Measurements from ENCODE around the gene TBC1D14. TPM values are rescaled to one million over a fixed set of nuclear protein-coding genes. Genes with fewer than 3 reads are reported as not detected.

Gene TBC1D14
- total and polyA plus RNA-seq, 5 donors = 20.1 to 44.8 (median 41.3) TPM

GRCh38 chr4:6929812-6930464, 20.3 kb downstream of the TBC1D14 start:
- no peaks in the 10 kb centered on the region for H3K27me3 ChIP-seq (ENCODE audit: control insufficient read depth, insufficient read depth)
- DNase-seq = peak in 1 of 3 donors; percentile 45
- H3K4me3 ChIP-seq (ENCODE audit: low read length) = no peak overlapping the region
- no peak overlapping the region for H3K27ac ChIP-seq (ENCODE audit: low read length)
- no peak for ATAC-seq
- no peaks in the 10 kb centered on the region for H3K9me3 ChIP-seq (ENCODE audit: control insufficient read depth, low read length)
- intact Hi-C loops (cut with DNase I) = no loop called here
- WGBS = 49% methylated on average over 15 of the region's 15 CpGs
- H3K4me1 ChIP-seq (ENCODE audit: control insufficient read depth, insufficient read depth, low read length) = peaks cover 12% of the 10 kb centered on the region

GRCh38 chr4:6932475-6932874, 22.8 kb downstream of the TBC1D14 start:
- WGBS = 96% methylated on average over 3 of the region's 3 CpGs
- no peaks in the 10 kb centered on the region for H3K27me3 ChIP-seq (ENCODE audit: control insufficient read depth, insufficient read depth)
- H3K9me3 ChIP-seq (ENCODE audit: control insufficient read depth, low read length) = no peaks in the 10 kb centered on the region
- H3K4me1 ChIP-seq (ENCODE audit: control insufficient read depth, insufficient read depth, low read length) = peaks cover 9% of the 10 kb centered on the region
- DNase-seq (peak in 1 of 3 donors; percentile 22), ATAC-seq (no peak)
- H3K27ac ChIP-seq (ENCODE audit: low read length) = no peak overlapping the region
- H3K4me3 ChIP-seq (ENCODE audit: low read length) = no peak overlapping the region
- intact Hi-C loops (cut with DNase I) = no loop called here

GRCh38 chr4:6932918-6933317, 23.3 kb downstream of the TBC1D14 start:
- Histone ChIP-seq H3K27me3 (ENCODE audit: control insufficient read depth, insufficient read depth) (no peaks in the 10 kb centered on the region), H3K27ac (ENCODE audit: low read length) (no peak overlapping the region), H3K9me3 (ENCODE audit: control insufficient read depth, low read length) (no peaks in the 10 kb centered on the region), H3K4me1 (ENCODE audit: control insufficient read depth, insufficient read depth, low read length) (peaks cover 9% of the 10 kb centered on the region), H3K4me3 (ENCODE audit: low read length) (no peak overlapping the region)
- intact Hi-C loops (cut with DNase I) = no loop called here
- 78% methylated on average over 3 of the region's 3 CpGs for WGBS
- peak in 1 of 3 donors; percentile 37 for DNase-seq
- no peak for ATAC-seq

GRCh38 chr4:6933691-6934430, 24.2 kb downstream of the TBC1D14 start:
- intact Hi-C loops (cut with DNase I) = no loop called here
- peak in 1 of 3 donors; percentile 28 for DNase-seq
- no peak for ATAC-seq
- no peaks in the 10 kb centered on the region for H3K9me3 ChIP-seq (ENCODE audit: control insufficient read depth, low read length)
- H3K4me3 ChIP-seq (ENCODE audit: low read length) = no peak overlapping the region
- H3K27me3 ChIP-seq (ENCODE audit: control insufficient read depth, insufficient read depth) = no peaks in the 10 kb centered on the region
- no peak overlapping the region for H3K27ac ChIP-seq (ENCODE audit: low read length)
- H3K4me1 ChIP-seq (ENCODE audit: control insufficient read depth, insufficient read depth, low read length) = peaks cover 5% of the 10 kb centered on the region
- WGBS = 92% methylated on average over 9 of the region's 9 CpGs

GRCh38 chr4:6935965-6936364, 26.3 kb downstream of the TBC1D14 start:
- Histone ChIP-seq H3K4me1 (ENCODE audit: control insufficient read depth, insufficient read depth, low read length) (no peaks in the 10 kb centered on the region), H3K27me3 (ENCODE audit: control insufficient read depth, insufficient read depth) (no peaks in the 10 kb centered on the region), H3K9me3 (ENCODE audit: control insufficient read depth, low read length) (no peaks in the 10 kb centered on the region), H3K27ac (ENCODE audit: low read length) (no peak overlapping the region), H3K4me3 (ENCODE audit: low read length) (no peak overlapping the region)
- intact Hi-C loops (cut with DNase I) = no loop called here
- DNase-seq (peak in 1 of 3 donors; percentile 14), ATAC-seq (no peak)
- WGBS = 64% methylated on average over 4 of the region's 4 CpGs

- no peak overlapping the region for H3K27ac ChIP-seq (ENCODE audit: low read length)
- intact Hi-C loops (cut with DNase I) = no loop called here
- DNase-seq = no peak
- no peaks in the 10 kb centered on the region for H3K27me3 ChIP-seq (ENCODE audit: control insufficient read depth, insufficient read depth)
- ATAC-seq = no peak
- 85% methylated on average over 6 of the region's 6 CpGs for WGBS
- H3K4me3 ChIP-seq (ENCODE audit: low read length) = no peak overlapping the region
- peaks cover 4% of the 10 kb centered on the region for H3K4me1 ChIP-seq (ENCODE audit: control insufficient read depth, insufficient read depth, low read length)
- H3K9me3 ChIP-seq (ENCODE audit: control insufficient read depth, low read length) = no peaks in the 10 kb centered on the region
Observed at GRCh38 chr4:6937201-6937600, 27.6 kb downstream of the TBC1D14 start.

GRCh38 chr4:6937754-6938153, 28.1 kb downstream of the TBC1D14 start:
- no peaks in the 10 kb centered on the region for H3K27me3 ChIP-seq (ENCODE audit: control insufficient read depth, insufficient read depth)
- H3K4me3 ChIP-seq (ENCODE audit: low read length) = no peak overlapping the region
- WGBS = 72% methylated on average over 17 of the region's 17 CpGs
- no peaks in the 10 kb centered on the region for H3K9me3 ChIP-seq (ENCODE audit: control insufficient read depth, low read length)
- H3K27ac ChIP-seq (ENCODE audit: low read length) = no peak overlapping the region
- intact Hi-C loops (cut with DNase I) = no loop called here
- DNase-seq (peak in 2 of 3 donors; percentile 43 to 56), ATAC-seq (no peak)
- peaks cover 4% of the 10 kb centered on the region for H3K4me1 ChIP-seq (ENCODE audit: control insufficient read depth, insufficient read depth, low read length)

- intact Hi-C loops (cut with DNase I) = no loop called here
- Histone ChIP-seq H3K27me3 (ENCODE audit: control insufficient read depth, insufficient read depth) (no peaks in the 10 kb centered on the region), H3K27ac (ENCODE audit: low read length) (no peak overlapping the region), H3K4me3 (ENCODE audit: low read length) (no peak overlapping the region), H3K4me1 (ENCODE audit: control insufficient read depth, insufficient read depth, low read length) (peaks cover 4% of the 10 kb centered on the region), H3K9me3 (ENCODE audit: control insufficient read depth, low read length) (no peaks in the 10 kb centered on the region)
- DNase-seq (peak; percentile 51 to 82 (median 79)), ATAC-seq (peak; percentile 54 to 66)
- WGBS = 53% methylated on average over 7 of the region's 7 CpGs
Observed at GRCh38 chr4:6938237-6938636, 28.6 kb downstream of the TBC1D14 start.

- peaks cover 4% of the 10 kb centered on the region for H3K4me1 ChIP-seq (ENCODE audit: control insufficient read depth, insufficient read depth, low read length)
- no peaks in the 10 kb centered on the region for H3K9me3 ChIP-seq (ENCODE audit: control insufficient read depth, low read length)
- intact Hi-C loops (cut with DNase I) = no loop called here
- no peak overlapping the region for H3K4me3 ChIP-seq (ENCODE audit: low read length)
- no peak overlapping the region for H3K27ac ChIP-seq (ENCODE audit: low read length)
- DNase-seq (peak; percentile 41 to 81 (median 75)), ATAC-seq (peak in 1 of 2 donors; percentile 25)
- H3K27me3 ChIP-seq (ENCODE audit: control insufficient read depth, insufficient read depth) = no peaks in the 10 kb centered on the region
- WGBS = 63% methylated on average over 20 of the region's 20 CpGs
Observed at GRCh38 chr4:6938647-6939271, 29.1 kb downstream of the TBC1D14 start.

GRCh38 chr4:6939761-6940743, 30.4 kb downstream of the TBC1D14 start:
- peak in 1 of 3 donors; percentile 40 for DNase-seq
- H3K4me1 ChIP-seq (ENCODE audit: control insufficient read depth, insufficient read depth, low read length) = peaks cover 4% of the 10 kb centered on the region

More at GRCh38 chr4:6939761-6940743, 30.4 kb downstream of the TBC1D14 start:
- 88% methylated on average over 24 of the region's 24 CpGs for WGBS
- H3K4me3 ChIP-seq (ENCODE audit: low read length) = no peak overlapping the region
- H3K27ac ChIP-seq (ENCODE audit: low read length) = no peak overlapping the region
- H3K9me3 ChIP-seq (ENCODE audit: control insufficient read depth, low read length) = no peaks in the 10 kb centered on the region
- no peak for ATAC-seq
- intact Hi-C loops (cut with DNase I) = no loop called here
- H3K27me3 ChIP-seq (ENCODE audit: control insufficient read depth, insufficient read depth) = no peaks in the 10 kb centered on the region

Data from right cardiac atrium (tissue), 5 donors.